GM19455 (cell line): Measurements from ENCODE around the gene MACROD1.

ENCODE experiments used
- ATAC-seq: cut with Tn5 transposase; IDR thresholded peaks from one replicate; pipeline ENCODE4 v1.9.1; 2021; ENCODE audit not compliant: unreplicated experiment

The MACROD1 gene

GRCh38 chr11:64152841-64153691 is 12.8 kb downstream of the MACROD1 start:
- ATAC-seq, result no peak

- ATAC-seq, result no peak
These were observed 14.6 kb downstream of the MACROD1 start for GRCh38 chr11:64151337-64151736.

- no peak for ATAC-seq
These were observed 15.3 kb downstream of the MACROD1 start for GRCh38 chr11:64150481-64151239.

GRCh38 chr11:64150051-64150450 is 15.9 kb downstream of the MACROD1 start:
- no peak for ATAC-seq

- ATAC-seq, result no peak
These were observed 16.8 kb downstream of the MACROD1 start for GRCh38 chr11:64148917-64149617.

GRCh38 chr11:64148226-64148916 is 17.5 kb downstream of the MACROD1 start:
- ATAC-seq, result no peak

- no peak for ATAC-seq
These were observed 19.6 kb downstream of the MACROD1 start for GRCh38 chr11:64146036-64146955.

- no peak for ATAC-seq
These were observed 21.1 kb downstream of the MACROD1 start for GRCh38 chr11:64144587-64145472.

GRCh38 chr11:64141081-64141783 is 24.7 kb downstream of the MACROD1 start:
- ATAC-seq, result no peak

GRCh38 chr11:64140082-64140481 is 25.8 kb downstream of the MACROD1 start:
- ATAC-seq, result no peak

GRCh38 chr11:64139049-64139448 is 26.9 kb downstream of the MACROD1 start:
- no peak for ATAC-seq

GRCh38 chr11:64138398-64138797 is 27.5 kb downstream of the MACROD1 start:
- no peak for ATAC-seq

- no peak for ATAC-seq
These were observed 29.0 kb downstream of the MACROD1 start for GRCh38 chr11:64136765-64137441.

GRCh38 chr11:64135711-64136110 is 30.2 kb downstream of the MACROD1 start:
- ATAC-seq, result no peak

- ATAC-seq, result no peak
These were observed 30.9 kb downstream of the MACROD1 start for GRCh38 chr11:64134963-64135362.

GRCh38 chr11:64132982-64133705 is 32.8 kb downstream of the MACROD1 start:
- ATAC-seq, result no peak

- ATAC-seq, result no peak
These were observed 33.6 kb downstream of the MACROD1 start for GRCh38 chr11:64132191-64132771.
